ENCODE data around the gene RBM33. TPM values are rescaled to one million over a fixed set of nuclear protein-coding genes. Genes with fewer than 3 reads are reported as not detected.

Gene RBM33
- total and polyA plus RNA-seq, 2 donors from 2014 or later, result 9.8 to 78.7 TPM

GRCh38 chr7:155819186-155819585 is 174.7 kb downstream of the RBM33 start:
- DNase-seq, result peak in 1 of 5 donors; percentile 37
- no peaks in the 10 kb centered on the region for H3K4me1 ChIP-seq (ENCODE audit: control insufficient read depth in 2 of 3, insufficient read depth in 2 of 3, low read depth in 1 of 3, low read length in 3 of 3)
- no peaks in the 10 kb centered on the region for H3K9me3 ChIP-seq (ENCODE audit: control insufficient read depth in 2 of 3, insufficient read depth in 1 of 3, low read length in 3 of 3)
- intact Hi-C loops (cut with DNase I), result no loop called here
- no peak overlapping the region for H3K4me3 ChIP-seq (ENCODE audit: low read length in 3 of 3)
- H3K36me3 ChIP-seq (ENCODE audit: control insufficient read depth in 2 of 3, insufficient read depth in 3 of 3, low read length in 3 of 3), result no peaks in the 10 kb centered on the region
- TF ChIP-seq, protein P1, sequence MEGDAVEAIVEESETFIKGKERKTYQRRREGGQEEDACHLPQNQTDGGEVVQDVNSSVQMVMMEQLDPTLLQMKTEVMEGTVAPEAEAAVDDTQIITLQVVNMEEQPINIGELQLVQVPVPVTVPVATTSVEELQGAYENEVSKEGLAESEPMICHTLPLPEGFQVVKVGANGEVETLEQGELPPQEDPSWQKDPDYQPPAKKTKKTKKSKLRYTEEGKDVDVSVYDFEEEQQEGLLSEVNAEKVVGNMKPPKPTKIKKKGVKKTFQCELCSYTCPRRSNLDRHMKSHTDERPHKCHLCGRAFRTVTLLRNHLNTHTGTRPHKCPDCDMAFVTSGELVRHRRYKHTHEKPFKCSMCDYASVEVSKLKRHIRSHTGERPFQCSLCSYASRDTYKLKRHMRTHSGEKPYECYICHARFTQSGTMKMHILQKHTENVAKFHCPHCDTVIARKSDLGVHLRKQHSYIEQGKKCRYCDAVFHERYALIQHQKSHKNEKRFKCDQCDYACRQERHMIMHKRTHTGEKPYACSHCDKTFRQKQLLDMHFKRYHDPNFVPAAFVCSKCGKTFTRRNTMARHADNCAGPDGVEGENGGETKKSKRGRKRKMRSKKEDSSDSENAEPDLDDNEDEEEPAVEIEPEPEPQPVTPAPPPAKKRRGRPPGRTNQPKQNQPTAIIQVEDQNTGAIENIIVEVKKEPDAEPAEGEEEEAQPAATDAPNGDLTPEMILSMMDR (IDR thresholded peaks at IDR 0.05; ENCODE audit: borderline replicate concordance, extremely low read depth, insufficient read depth), result no peak
- no peak overlapping the region for H3K27ac ChIP-seq (ENCODE audit: low read depth in 2 of 2, low read length in 2 of 2)
- no peak overlapping the region for H3K9ac ChIP-seq (ENCODE audit: low read length in 3 of 3)
- H3K27me3 ChIP-seq (ENCODE audit: control insufficient read depth, insufficient read depth, low read length), result peaks cover 3% of the 10 kb centered on the region
- no peak for FAIRE-seq

GRCh38 chr7:155820246-155820645 is 175.8 kb downstream of the RBM33 start:
- no peak for FAIRE-seq
- intact Hi-C loops (cut with DNase I), result no loop called here

GRCh38 chr7:155820788-155821187 is 176.3 kb downstream of the RBM33 start:
- intact Hi-C loops (cut with DNase I), result no loop called here
- no peak overlapping the region for H3K27ac ChIP-seq (ENCODE audit: low read depth in 2 of 2, low read length in 2 of 2)
- FAIRE-seq, result no peak

More at GRCh38 chr7:155820246-155820645, 175.8 kb downstream of the RBM33 start:
- Histone ChIP-seq H3K4me1 (ENCODE audit: control insufficient read depth in 2 of 3, insufficient read depth in 2 of 3, low read depth in 1 of 3, low read length in 3 of 3) (peaks cover 0 to 3% (median 0%) of the 10 kb centered on the region in 3 donors), H3K9ac (ENCODE audit: low read length in 3 of 3) (no peak overlapping the region), H3K36me3 (ENCODE audit: control insufficient read depth in 2 of 3, insufficient read depth in 3 of 3, low read length in 3 of 3) (no peaks in the 10 kb centered on the region), H3K27ac (ENCODE audit: low read depth in 2 of 2, low read length in 2 of 2) (no peak overlapping the region), H3K4me3 (ENCODE audit: low read length in 3 of 3) (no peak overlapping the region), H3K9me3 (ENCODE audit: control insufficient read depth in 2 of 3, insufficient read depth in 1 of 3, low read length in 3 of 3) (no peaks in the 10 kb centered on the region), H3K27me3 (ENCODE audit: control insufficient read depth, insufficient read depth, low read length) (no peaks in the 10 kb centered on the region)
- TF ChIP-seq, protein P1 (IDR thresholded peaks at IDR 0.05; ENCODE audit: borderline replicate concordance, extremely low read depth, insufficient read depth), result no peak
- DNase-seq, result peak in 1 of 5 donors; percentile 57

More at GRCh38 chr7:155820788-155821187, 176.3 kb downstream of the RBM33 start:
- H3K9me3 ChIP-seq (ENCODE audit: control insufficient read depth in 2 of 3, insufficient read depth in 1 of 3, low read length in 3 of 3), result no peaks in the 10 kb centered on the region
- TF ChIP-seq, protein P1 (IDR thresholded peaks at IDR 0.05; ENCODE audit: borderline replicate concordance, extremely low read depth, insufficient read depth), result no peak
- H3K4me1 ChIP-seq (ENCODE audit: control insufficient read depth in 2 of 3, insufficient read depth in 2 of 3, low read depth in 1 of 3, low read length in 3 of 3), result peaks cover 0 to 3% (median 0%) of the 10 kb centered on the region in 3 donors
- peak in 1 of 5 donors; percentile 41 for DNase-seq
- no peak overlapping the region for H3K4me3 ChIP-seq (ENCODE audit: low read length in 3 of 3)
- no peak overlapping the region for H3K9ac ChIP-seq (ENCODE audit: low read length in 3 of 3)
- H3K27me3 ChIP-seq (ENCODE audit: control insufficient read depth, insufficient read depth, low read length), result no peaks in the 10 kb centered on the region
- H3K36me3 ChIP-seq (ENCODE audit: control insufficient read depth in 2 of 3, insufficient read depth in 3 of 3, low read length in 3 of 3), result no peaks in the 10 kb centered on the region
